Fibroblast of skin of abdomen (primary cell): Measurements from ENCODE around the gene TAS2R16. TPM values are rescaled to one million over a fixed set of nuclear protein-coding genes. Genes with fewer than 3 reads are reported as not detected.

ENCODE experiments used
- DNase-seq: peaks from one replicate; pipeline ENCODE4 v3.0.0-alpha.2; 2013
- polyA plus RNA-seq, 2 experiments: library from polyadenylated mRNA; unstranded; fragments of 120-200 nt; gene quantifications; one replicate each; pipeline ENCODE4 v1.2.1, GENCODE V29; 2013; ENCODE audit not compliant: insufficient read length in 2 of 2

TAS2R16 gene
- polyA plus RNA-seq (2013, experiment 1 of 2; ENCODE audit: insufficient read length): not detected
- not detected for polyA plus RNA-seq (2013, experiment 2 of 2; ENCODE audit: insufficient read length)

- DNase-seq: no peak
Observed at GRCh38 chr7:122995600-122995999, at the start of gene TAS2R16. Gene TAS2R16, minus strand, starts transcription at chr7:122995700. Its CDS starts 66 bp downstream, at chr7:122995634.

- DNase-seq: no peak
Observed at GRCh38 chr7:123043642-123044041, 48.1 kb upstream of the TAS2R16 start.

GRCh38 chr7:123041101-123041500, 45.6 kb upstream of the TAS2R16 start:
- no peak for DNase-seq

GRCh38 chr7:123039269-123039668, 43.8 kb upstream of the TAS2R16 start:
- no peak for DNase-seq

- DNase-seq: no peak
Observed at GRCh38 chr7:123034106-123034505, 38.6 kb upstream of the TAS2R16 start.

GRCh38 chr7:123030631-123031030, 35.1 kb upstream of the TAS2R16 start:
- no peak for DNase-seq

- no peak for DNase-seq
Observed at GRCh38 chr7:123028339-123028738, 32.8 kb upstream of the TAS2R16 start.

- DNase-seq: no peak
Observed at GRCh38 chr7:123026251-123026650, 30.8 kb upstream of the TAS2R16 start.

GRCh38 chr7:123024989-123025758, 29.7 kb upstream of the TAS2R16 start:
- no peak for DNase-seq

GRCh38 chr7:123023126-123023525, 27.6 kb upstream of the TAS2R16 start:
- DNase-seq: no peak

GRCh38 chr7:123022576-123022975, 27.1 kb upstream of the TAS2R16 start:
- DNase-seq: no peak

- no peak for DNase-seq
Observed at GRCh38 chr7:123012435-123012834, 16.9 kb upstream of the TAS2R16 start.

GRCh38 chr7:123011766-123012369, 16.4 kb upstream of the TAS2R16 start:
- no peak for DNase-seq

GRCh38 chr7:123004931-123005330, 9.4 kb upstream of the TAS2R16 start:
- no peak for DNase-seq

GRCh38 chr7:123003539-123004126, 8.1 kb upstream of the TAS2R16 start:
- no peak for DNase-seq

GRCh38 chr7:122989577-122989976, 5.9 kb downstream of the TAS2R16 start:
- DNase-seq: no peak

- DNase-seq: no peak
Observed at GRCh38 chr7:122989041-122989440, 6.5 kb downstream of the TAS2R16 start.

- no peak for DNase-seq
Observed at GRCh38 chr7:122988333-122988732, 7.2 kb downstream of the TAS2R16 start.

GRCh38 chr7:122987463-122987862, 8.0 kb downstream of the TAS2R16 start:
- no peak for DNase-seq

GRCh38 chr7:122984021-122984420, 11.5 kb downstream of the TAS2R16 start:
- no peak for DNase-seq

GRCh38 chr7:122983261-122983660, 12.2 kb downstream of the TAS2R16 start:
- DNase-seq: no peak

- no peak for DNase-seq
Observed at GRCh38 chr7:122975341-122975740, 20.2 kb downstream of the TAS2R16 start.

GRCh38 chr7:122974229-122974628, 21.3 kb downstream of the TAS2R16 start:
- DNase-seq: no peak

GRCh38 chr7:122972056-122972455, 23.4 kb downstream of the TAS2R16 start:
- no peak for DNase-seq
